HG02623 (cell line): ENCODE measurements around the gene TMEM239.
"Not testable (repeated sequence)": the region's sequence is repeated elsewhere in the genome, so short reads cannot be mapped to it uniquely, and the experiment has no call there.

Experiments
- ATAC-seq: cut with Tn5 transposase; IDR thresholded peaks from one replicate; pipeline ENCODE4 v1.9.1; 2021; ENCODE audit warnings: moderate library complexity; ENCODE audit not compliant: unreplicated experiment

The TMEM239 gene

GRCh38 chr20:2820084-2820895, 4.1 kb downstream of the TMEM239 start:
- no peak for ATAC-seq

GRCh38 chr20:2820896-2821869, 5.0 kb downstream of the TMEM239 start:
- ATAC-seq, result no peak

GRCh38 chr20:2822073-2822472, 5.9 kb downstream of the TMEM239 start:
- no peak for ATAC-seq

- ATAC-seq, result no peak
These were observed 9.6 kb downstream of the TMEM239 start for GRCh38 chr20:2825761-2826160.

GRCh38 chr20:2826655-2827054, 10.5 kb downstream of the TMEM239 start:
- no peak for ATAC-seq

- no peak for ATAC-seq
These were observed 13.2 kb downstream of the TMEM239 start for GRCh38 chr20:2829376-2829775.

GRCh38 chr20:2831206-2831605, 15.0 kb downstream of the TMEM239 start:
- not testable (repeated sequence) for ATAC-seq

- no peak for ATAC-seq
These were observed 17.6 kb downstream of the TMEM239 start for GRCh38 chr20:2833761-2834160.

GRCh38 chr20:2834401-2835110, 18.4 kb downstream of the TMEM239 start:
- ATAC-seq, result no peak

GRCh38 chr20:2835331-2835796, 19.2 kb downstream of the TMEM239 start:
- ATAC-seq, result no peak

GRCh38 chr20:2836035-2836434, 19.9 kb downstream of the TMEM239 start:
- ATAC-seq, result no peak

- no peak for ATAC-seq
These were observed 21.2 kb downstream of the TMEM239 start for GRCh38 chr20:2837221-2837960.

GRCh38 chr20:2838170-2838797, 22.1 kb downstream of the TMEM239 start:
- no peak for ATAC-seq

GRCh38 chr20:2838847-2839671, 22.9 kb downstream of the TMEM239 start:
- ATAC-seq, result no peak

- no peak for ATAC-seq
These were observed 23.6 kb downstream of the TMEM239 start for GRCh38 chr20:2839732-2840137.

GRCh38 chr20:2840138-2840966, 24.2 kb downstream of the TMEM239 start, which contains the start of the genes PCED1A and VPS16:
PCED1A (minus strand) TSS chr20:2840655; CDS start chr20:2839912, 743 bp downstream.
VPS16 (plus strand) TSS chr20:2840745; CDS start chr20:2840775, 30 bp downstream.
- ATAC-seq, result peak; percentile 89

- peak; percentile 26 for ATAC-seq
These were observed 24.9 kb downstream of the TMEM239 start for GRCh38 chr20:2840967-2841531.
